ENCODE measurements around the gene AIG1.
"Not testable (repeated sequence)": the region's sequence is repeated elsewhere in the genome, so short reads cannot be mapped to it uniquely, and the experiment has no call there.

The AIG1 gene

DNA sequence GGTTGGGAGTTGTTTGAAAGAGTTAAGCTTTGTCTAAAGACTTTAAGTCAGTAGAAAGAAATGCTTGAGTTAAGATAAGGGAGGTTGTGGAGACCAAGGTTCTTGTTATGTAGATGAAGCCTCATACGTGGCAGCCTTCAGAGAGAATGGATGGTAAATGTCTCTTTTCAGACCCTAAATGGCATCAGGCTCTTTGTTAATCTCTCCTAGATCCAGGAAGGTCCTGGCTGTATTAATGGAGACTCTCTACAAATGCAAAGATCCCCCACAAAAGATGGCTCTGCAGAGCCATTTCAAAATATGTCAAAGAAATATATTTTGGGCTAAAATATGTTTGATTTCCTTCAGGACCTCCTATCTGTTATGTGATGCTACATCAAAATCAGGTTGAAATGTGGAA lies 228.2 kb downstream of the AIG1 start:
- DNase-seq = no peak

DNA sequence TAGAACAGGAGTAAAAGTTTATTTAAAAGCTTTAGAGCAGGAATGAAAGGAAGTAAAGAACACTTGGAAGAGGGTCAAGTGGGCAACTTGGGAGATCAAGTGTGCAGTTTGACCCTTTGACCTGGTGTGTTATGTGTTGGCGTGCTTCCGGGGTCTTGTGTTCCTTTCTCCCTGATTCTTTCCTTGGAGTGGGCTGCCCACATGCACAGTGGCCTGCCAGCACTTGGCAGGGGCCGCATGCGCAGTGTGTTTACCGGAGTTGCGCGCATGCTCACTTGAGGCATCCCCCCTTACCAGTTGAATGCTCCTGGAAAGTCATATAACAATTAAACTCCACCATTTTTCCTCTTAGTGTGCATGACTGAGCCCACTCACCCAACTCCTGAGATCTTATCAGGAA lies 229.5 kb downstream of the AIG1 start:
- DNase-seq = no peak

DNA sequence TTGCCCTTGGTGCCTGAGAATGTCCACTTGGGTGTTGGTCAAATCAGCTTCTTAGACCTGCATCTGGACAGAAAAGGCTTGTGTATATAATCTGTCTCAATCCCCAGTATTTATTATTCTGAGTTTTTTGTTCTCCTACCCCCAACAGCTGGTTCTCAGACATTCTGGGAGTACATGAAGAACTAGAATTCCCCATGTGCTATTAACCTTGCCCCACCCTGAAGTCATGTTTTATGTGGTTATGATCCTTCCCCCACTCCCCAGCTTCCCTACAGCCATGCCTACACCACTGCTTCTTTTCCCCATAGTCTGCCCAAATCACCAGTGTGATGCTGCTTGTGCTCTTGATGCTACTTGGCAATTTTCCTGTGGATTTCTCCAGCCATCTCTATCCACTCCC lies 232.8 kb downstream of the AIG1 start:
- DNase-seq = no peak

DNA sequence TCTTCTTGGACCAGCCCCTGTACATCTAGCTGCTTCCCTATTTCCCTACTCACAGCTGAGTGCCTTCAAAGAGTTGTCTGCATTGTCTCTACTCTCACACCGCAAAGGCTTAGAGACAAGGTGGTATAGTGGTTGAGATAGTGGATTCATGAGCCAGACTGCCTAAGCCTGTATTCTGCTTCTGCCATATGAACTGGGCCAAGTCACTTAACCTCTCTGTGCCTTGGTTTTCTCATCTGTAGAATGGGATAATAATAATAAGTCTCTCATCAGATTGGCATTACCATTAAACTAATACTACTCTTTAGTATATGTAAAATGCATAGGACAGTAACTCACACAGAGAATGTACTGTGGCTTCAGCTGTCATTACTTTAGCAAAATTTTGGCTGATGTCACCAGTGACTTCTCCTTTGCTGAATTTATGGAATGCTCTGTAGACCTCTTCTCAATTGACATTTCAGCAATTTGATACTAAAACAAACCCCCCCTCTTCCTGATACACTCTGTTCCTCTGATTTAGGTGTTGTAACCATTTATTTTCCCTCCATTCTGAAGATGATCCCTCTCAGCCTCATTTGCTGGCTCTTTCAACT lies 233.7 kb downstream of the AIG1 start:
- DNase-seq = no peak

DNA sequence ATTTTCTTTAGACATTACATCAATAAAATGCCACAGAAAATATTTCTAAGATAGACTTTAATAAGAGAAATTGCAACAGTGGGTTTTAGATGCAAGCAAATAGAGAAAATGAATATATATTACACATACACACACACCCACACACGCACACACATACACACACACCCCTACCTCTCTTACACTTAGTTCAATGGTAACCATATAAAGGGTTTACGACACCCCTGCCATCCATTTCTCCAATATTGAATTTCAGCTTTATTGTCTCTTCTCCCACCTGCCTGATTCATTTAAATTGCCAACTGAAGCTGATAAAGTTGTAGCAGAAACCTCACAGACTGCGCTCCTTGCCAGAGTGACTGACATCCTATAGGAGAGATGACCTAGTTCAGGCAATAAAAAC lies 235.2 kb downstream of the AIG1 start:
- DNase-seq = no peak

DNA sequence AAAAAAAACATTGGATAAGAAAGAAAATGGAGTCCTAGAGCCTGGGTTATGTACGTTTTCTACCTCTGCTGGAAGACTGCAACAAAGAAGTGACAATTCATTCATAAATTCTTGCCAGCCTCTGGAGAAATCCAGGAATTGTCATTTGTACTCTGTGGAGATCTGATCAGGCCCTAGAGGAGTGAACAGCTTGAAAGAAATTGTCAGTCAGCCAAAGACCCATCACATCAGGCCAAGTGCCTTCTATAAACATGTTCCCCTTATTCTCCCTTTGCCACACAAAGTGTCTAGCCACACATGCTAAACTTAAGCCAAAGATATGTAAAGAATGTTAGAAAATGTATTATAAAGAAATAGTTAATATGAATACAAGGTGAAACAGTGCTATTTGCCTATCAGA lies 237.4 kb downstream of the AIG1 start:
- no peak for DNase-seq

DNA sequence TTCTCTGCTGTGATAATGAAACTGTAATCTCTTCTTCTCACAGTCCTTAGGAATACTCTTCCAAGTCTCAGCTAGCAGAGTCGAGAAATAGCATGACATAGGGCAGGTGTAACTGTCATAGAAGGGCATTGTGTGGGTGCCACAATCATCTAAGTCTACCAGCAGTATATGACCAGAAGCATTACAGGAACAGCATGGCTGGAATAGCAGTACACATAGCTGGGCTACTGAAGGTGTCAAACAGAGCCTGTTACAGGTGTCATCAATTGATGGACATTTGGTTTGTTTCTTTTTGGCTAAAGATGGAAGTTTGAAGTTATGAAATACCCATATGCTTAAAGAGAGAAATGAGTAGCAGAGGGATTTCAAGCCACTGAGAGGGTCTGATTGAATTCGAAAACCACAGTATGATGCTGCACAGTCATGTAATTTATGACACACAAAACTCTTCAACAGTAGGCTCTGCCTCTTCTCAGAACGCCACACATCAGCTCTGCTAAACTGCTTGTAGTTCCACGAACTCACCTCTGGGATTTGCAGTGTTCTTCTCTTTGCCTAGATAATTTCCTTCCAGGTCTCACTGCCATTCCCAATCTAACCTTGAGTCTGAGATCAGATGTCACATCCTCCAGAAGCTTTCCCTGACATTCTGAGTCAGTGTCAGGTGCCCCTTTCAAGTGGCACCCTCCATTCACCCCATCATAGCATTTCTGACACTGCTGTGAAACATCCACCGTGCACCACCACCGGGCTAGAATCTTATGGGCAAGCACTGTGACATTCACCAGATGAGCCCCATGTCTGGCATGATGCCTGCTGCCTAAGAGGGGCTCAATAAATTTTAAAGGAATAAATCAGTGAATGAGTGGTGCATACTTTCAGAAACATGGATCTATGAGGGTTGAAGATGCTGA lies 238.8 kb downstream of the AIG1 start:
- no peak for DNase-seq

DNA sequence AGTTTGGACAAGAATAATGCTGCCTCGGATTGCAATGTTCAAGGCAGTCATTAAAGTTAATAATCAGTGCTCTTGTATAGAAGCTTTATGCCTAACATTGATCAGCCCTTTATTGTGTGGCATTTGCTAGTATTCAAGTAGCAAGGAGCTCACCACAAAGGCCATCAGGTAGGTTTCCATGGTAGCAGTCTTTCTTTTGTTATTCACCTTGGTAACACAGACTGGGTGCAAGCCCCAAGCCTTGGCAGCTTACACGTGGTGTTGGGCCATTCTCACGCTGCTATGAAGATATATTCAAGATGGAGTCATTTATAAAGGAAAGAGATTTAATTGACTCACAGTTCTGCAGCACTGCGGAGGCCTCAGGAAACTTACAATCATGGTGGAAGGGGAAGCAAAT lies 240.5 kb downstream of the AIG1 start:
- DNase-seq = no peak

DNA sequence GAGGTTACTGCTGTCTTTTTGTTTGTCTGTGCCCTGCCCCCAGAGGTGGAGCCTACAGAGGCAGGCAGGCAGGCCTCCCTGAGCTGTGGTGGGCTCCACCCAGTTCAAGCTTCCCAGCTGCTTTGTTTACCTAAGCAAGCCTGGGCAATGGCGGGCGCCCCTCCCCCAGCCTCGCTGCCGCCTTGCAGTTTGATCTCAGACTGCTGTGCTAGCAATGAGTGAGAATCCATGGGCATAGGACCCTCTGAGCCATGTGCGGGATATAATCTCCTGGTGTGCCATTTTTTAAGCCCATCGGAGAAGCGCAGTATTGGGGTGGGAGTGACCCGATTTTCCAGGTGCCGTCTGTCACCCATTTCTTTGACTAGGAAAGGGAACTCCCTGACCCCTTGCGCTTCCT lies 247.1 kb downstream of the AIG1 start:
- DNase-seq = not testable (repeated sequence)

DNA sequence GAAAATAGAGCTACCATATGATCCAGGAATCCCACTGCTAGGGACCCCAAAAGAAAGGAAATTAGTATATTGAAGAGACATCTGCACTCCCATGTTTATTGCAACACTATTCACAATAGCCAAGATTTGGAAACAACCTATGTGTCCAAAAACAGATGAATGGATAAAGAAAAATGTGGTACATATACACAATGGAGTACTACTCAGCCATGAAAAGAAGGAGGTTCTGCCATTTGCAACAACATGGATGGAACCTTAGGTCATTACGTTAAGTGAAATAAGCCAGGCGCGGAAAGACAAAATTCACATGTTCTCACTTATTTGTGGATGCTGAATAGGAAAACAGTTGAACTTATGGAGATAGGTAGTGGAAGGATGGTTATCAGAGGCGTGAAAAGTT lies 252.5 kb downstream of the AIG1 start:
- no peak for DNase-seq

DNA sequence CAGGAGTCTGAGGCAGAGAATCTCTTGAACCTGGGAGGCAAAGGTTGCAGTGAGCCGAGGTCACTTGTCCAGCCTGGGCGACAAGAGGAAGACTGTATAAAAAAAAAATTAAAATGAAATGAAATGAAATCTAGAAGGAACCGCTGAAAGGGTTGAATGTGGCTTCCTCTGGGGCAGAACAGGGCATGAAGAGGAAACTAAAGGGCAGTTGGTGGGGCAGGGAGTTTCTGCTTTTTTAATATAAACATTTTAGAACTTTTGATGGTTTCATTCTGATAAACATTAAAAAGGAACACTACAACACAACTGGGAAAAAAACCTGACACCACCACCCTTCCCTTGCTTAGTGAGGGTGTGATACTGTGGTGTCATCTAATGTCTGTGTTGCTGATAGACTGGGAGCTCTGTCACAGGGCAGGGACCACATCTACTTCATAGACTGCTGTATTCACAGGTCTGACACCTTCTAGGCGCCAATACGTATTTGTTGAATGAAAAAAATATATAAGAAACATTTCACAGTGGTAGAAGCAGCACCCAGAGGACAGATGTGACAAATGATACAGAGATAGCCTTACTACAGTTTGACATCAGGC lies 260.9 kb downstream of the AIG1 start:
- DNase-seq = no peak

DNA sequence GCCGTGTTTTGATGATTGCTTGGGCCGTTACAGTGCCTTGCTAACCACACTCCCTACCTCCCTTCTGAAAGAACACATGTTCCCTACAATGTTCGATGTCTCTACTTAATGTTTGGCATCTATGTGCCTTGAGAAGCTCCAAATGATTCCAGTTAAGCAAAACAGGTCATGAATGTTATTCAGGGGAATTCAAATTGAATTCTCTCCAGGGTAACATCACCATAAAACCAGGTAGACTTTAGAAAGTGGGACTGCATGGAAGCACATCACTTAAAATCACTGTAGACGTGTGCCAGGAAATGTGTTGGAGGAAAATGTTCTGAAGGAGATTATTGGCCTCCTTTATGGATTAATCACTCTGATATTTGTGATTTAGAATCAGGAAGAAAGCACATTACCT lies 261.7 kb downstream of the AIG1 start:
- DNase-seq = no peak

DNA sequence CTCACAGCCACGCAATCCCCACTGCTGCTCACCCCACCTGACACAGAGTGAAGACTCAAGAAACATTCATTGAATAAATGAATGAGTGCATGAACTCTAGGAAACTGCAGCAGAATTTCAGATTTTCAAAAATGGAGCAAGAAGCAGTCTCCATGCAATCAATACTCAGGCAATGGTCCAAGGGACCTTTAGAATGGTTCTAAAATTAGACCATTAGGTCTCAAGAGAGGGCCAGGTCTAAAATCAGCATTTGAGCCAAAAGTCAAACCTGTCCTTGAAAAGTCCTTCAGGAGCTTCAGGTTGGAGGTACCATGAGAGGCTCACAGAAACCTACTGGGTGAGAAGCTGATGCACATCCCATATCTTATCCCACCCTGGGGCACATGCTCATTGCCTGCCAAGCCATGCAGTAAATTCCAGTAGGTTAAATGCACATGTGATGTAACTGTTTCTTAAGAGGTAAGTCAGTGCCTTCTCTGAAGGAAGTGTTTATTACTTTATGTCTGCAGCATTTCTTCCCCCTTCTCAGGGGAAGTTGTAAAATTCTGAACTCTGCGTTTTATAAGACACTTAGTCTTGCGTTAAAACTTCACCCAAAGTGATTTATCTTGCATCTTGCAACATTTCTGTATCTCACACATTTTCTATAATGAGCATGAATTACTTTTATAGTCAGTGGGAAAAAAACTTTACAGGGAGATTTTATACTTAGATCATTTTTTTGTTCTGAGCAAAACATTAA lies 263.2 kb downstream of the AIG1 start:
- DNase-seq = no peak

DNA sequence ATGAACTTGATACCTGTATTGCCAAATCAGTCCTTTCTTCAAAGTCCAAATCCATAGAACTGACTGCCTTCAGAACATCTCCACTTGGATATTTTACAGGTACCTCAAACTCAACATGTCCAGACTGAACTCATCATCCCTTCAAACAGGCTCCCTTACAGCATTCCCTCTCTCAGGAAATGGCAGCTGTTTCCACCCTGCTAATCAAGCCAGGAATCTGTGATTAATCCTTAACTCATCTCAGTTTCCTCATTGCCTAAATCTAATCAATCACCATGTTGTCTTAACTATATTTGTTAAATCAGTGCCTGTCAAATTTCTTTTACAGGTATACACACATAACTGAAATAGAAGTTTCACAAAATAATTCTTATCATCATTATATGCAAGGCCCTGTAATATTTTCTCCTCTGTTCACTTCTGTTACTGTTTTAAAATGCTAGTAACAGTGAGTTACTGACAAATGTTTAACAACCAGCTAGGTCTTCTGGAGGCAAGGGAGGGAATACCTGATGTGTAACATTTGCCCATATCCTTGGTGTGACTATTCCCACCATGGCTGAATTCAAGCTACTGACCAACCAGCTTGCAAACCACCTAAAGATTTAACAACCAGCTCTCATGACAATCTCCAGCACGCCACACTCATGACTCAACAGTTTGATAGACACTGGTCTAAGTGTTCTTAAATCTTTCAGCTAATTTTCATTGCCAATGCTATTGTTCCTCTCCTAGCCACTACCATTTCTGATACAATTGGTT lies 264.9 kb downstream of the AIG1 start:
- DNase-seq = no peak

DNA sequence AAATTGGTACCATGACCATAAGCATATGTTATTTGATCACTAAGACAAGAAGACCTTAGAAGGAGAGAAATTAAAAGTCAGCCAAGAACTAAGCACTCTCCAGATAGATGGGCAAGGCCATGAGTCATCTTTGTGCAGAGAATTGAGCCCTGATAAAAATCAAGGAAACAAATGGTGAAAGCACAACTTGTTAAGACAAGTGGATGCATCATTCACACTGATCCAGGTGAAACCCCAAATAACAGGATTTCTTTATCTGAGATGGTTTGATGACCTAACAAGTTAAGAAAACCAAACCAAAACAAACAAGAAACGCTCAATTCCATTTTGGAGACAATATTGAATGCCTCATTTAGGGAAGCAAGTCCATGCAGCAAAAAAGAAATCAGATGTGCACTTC lies 268.2 kb downstream of the AIG1 start:
- no peak for DNase-seq

DNA sequence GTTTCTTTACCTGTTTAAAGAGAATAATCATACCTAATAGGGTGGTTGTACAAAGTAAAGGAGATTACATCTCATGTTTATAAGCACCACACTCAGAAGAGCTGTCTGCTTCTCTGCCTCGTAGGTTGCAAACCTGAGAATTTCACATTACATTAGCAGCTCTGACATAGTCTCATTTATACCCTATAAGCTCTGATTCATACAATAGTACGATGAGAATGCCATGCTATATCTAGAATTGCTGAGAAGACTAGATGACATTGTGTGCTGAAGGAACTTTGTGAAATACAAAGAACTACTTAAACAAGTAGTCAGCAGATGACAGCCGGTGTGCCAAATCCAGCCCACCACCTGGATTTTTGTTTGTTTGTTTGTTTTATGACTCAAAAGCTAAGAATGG lies 268.6 kb downstream of the AIG1 start:
- no peak for DNase-seq

DNA sequence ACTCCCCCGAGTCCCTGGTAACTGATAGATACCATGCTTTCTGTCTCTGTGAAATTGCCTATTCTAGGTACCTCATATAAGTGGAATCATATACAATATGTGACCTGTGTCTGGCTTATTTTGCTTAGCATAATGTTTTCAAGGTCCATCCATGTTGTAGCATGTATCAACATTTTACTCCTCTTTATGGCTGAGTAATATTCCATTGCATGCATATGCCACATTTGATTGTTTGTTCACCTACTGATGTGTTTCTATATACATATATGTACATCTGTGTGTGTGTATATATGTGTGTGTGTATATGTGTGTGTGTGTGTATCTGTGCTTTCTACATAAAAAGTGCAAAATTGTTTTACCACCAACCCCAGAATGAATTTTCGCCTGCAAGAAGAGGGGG lies 270.7 kb downstream of the AIG1 start:
- no peak for DNase-seq

DNA sequence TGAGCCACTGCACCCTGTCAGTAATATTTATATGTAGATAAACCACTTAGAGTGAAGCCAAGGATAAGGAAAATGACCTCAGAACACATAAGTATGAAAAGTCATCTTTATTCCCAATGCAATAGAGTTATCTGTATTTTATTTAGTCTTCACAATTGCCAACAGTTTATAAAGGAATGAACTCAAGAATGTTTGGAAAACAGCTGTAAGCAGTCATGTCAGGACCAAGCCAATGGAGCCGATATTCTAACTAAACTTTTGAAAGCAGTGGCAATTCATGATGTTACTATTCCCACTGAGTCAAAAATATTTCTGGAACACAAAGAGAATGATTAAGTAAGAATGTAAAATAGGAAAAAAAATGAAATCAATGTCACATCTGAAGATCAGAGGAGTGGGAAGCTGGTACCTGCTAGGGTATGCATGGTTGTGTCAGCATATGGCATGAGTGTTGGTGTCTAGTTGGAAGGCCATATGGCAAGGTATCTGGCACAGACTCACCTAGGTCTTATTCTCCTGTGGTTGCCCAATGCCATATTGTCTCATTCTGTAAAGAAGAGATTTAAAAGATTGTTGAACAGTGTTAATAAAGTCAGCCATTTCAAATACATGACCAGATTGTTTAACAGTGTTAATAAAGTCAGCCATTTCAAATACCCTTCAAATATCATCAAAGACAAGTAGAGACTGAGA lies 271.6 kb downstream of the AIG1 start:
- DNase-seq = no peak

DNA sequence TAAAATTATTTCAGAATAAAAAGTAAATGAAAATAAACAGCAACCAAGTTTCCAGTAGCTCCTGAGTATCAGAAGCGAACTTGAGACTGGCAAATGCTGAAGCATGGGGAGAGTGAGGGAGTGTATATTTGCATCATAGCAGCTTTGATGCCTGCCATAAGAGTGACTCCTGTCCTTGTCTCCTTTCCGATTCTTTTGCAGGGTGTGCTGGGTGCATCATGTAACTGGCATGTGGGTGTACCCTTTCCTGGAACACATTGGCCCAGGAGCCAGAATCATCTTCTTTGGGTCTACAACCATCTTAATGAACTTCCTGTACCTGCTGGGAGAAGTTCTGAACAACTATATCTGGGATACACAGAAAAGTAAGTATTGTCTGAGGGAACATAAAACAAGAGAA lies 272.4 kb downstream of the AIG1 start:
- no peak for DNase-seq

DNA sequence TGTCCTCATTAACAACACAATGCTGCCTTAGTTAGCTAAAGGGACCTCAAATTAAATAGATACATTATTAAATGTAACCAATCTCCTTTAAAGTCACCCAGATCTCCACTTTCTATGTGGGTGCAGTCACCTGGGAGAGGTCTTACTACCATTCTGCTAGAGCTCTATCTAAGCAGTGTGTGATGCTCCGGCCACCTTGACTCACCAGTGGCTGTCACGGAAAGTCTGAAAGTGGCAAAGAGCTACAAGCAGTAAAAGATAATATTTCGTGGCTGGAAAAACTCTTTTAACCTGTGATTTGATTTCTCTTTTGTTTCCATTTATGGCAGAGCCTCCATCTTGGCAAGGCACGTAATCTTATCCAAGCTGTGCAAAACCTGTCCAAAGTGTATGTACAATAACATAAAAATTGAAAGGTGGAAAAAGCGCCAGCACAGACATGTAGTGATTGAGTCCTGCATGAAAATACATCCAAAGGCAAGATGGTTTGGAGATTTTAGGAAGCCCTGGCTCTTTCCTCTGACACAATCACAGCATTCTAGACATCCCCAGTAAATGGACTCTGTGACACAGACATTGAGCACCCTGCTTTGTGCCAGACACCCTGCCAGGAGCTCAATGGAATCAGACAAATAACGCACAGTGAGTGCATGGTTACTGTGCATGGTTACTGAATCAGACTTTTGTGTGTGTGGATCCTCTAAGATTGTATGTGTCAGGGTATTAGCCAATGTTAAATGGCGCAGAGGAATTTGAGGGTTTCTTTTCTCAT lies 273.2 kb downstream of the AIG1 start:
- no peak for DNase-seq

DNA sequence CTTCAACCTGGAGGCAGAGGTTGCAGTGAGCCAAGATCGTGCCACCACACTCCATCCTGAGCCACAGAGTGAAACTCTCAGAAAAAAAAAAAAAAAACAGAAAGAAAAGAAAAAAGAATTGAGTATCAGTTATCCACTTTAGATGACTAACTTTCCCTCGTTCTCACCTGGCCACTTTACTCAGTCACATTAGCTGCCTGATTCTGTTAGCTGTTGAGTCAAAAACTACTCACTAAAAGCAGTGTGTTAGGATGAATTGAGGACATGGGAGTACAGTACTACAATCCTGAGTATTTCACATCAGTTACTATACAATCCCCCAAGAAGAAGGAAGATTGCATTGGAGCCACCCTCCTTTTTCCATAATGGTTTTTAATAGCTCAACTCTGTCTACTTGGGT lies 275.2 kb downstream of the AIG1 start:
- no peak for DNase-seq
